ENCODE results near the gene PAX5. TPM values are rescaled to one million over a fixed set of nuclear protein-coding genes. Genes with fewer than 3 reads are reported as not detected.

PAX5 gene
- total and polyA plus RNA-seq, 2 donors (not counting 1 experiment from before 2014, with no cell fraction given) = not detected

- TF ChIP-seq EZH2 (IDR thresholded peaks at IDR 0.05; ENCODE audit: low read length, missing control alignments) (no peak), CTCF (conservative IDR thresholded peaks at IDR 0.05 in 1 of 2, IDR thresholded peaks at IDR 0.05 in 1 of 2; ENCODE audit: low read depth in 1 of 2, low read length in 2 of 2) (no peak)
- no peak overlapping the region for H3K27ac ChIP-seq (ENCODE audit: insufficient read depth, low read length)
- no peak overlapping the region for H3K4me2 ChIP-seq (ENCODE audit: extremely low read depth, insufficient read depth, low read length)
- H3K4me1 ChIP-seq (ENCODE audit: control insufficient read depth, extremely low read depth, insufficient read depth, low read length) = no peaks in the 10 kb centered on the region
- H3K9ac ChIP-seq (ENCODE audit: insufficient read depth, low read length) = no peak overlapping the region
- no peak overlapping the region for H2AFZ ChIP-seq (ENCODE audit: low read length)
- H3K36me3 ChIP-seq (ENCODE audit: control insufficient read depth, insufficient read depth, low read length) = no peaks in the 10 kb centered on the region
- H3K79me2 ChIP-seq (ENCODE audit: control insufficient read depth, insufficient read depth, low read length) = no peaks in the 10 kb centered on the region
- no peaks in the 10 kb centered on the region for H4K20me1 ChIP-seq (ENCODE audit: control insufficient read depth, extremely low read depth, insufficient read depth, low read length)
- no peak overlapping the region for H3K4me3 ChIP-seq (replicated peaks in 1 of 4; ENCODE audit: control extremely low read depth in 1 of 4, insufficient read depth in 1 of 4, low read depth in 3 of 4, low read length in 4 of 4)
- no peaks in the 10 kb centered on the region for H3K9me3 ChIP-seq (ENCODE audit: control insufficient read depth, insufficient read depth, low read depth, low read length)
- DNase-seq (ENCODE audit: low read depth in 2 of 2) = no peak
- H3K27me3 ChIP-seq (ENCODE audit: control insufficient read depth, insufficient read depth, low read length) = no peaks in the 10 kb centered on the region
Measured at GRCh38 chr9:36942891-36943290, 91.2 kb downstream of the PAX5 start.

GRCh38 chr9:36941441-36941840, 92.6 kb downstream of the PAX5 start:
- TF ChIP-seq CTCF (conservative IDR thresholded peaks at IDR 0.05 in 1 of 2, IDR thresholded peaks at IDR 0.05 in 1 of 2; ENCODE audit: low read depth in 1 of 2, low read length in 2 of 2) = no peak
- TF ChIP-seq EZH2 (IDR thresholded peaks at IDR 0.05; ENCODE audit: low read length, missing control alignments) = no peak
- no peaks in the 10 kb centered on the region for H4K20me1 ChIP-seq (ENCODE audit: control insufficient read depth, extremely low read depth, insufficient read depth, low read length)
- no peak overlapping the region for H3K4me3 ChIP-seq (replicated peaks in 1 of 4; ENCODE audit: control extremely low read depth in 1 of 4, insufficient read depth in 1 of 4, low read depth in 3 of 4, low read length in 4 of 4)
- no peaks in the 10 kb centered on the region for H3K9me3 ChIP-seq (ENCODE audit: control insufficient read depth, insufficient read depth, low read depth, low read length)
- H3K79me2 ChIP-seq (ENCODE audit: control insufficient read depth, insufficient read depth, low read length) = no peaks in the 10 kb centered on the region
- H3K9ac ChIP-seq (ENCODE audit: insufficient read depth, low read length) = no peak overlapping the region
- no peak overlapping the region for H3K4me2 ChIP-seq (ENCODE audit: extremely low read depth, insufficient read depth, low read length)
- no peaks in the 10 kb centered on the region for H3K4me1 ChIP-seq (ENCODE audit: control insufficient read depth, extremely low read depth, insufficient read depth, low read length)
- no peak for DNase-seq (ENCODE audit: low read depth in 2 of 2)
- no peak overlapping the region for H3K27ac ChIP-seq (ENCODE audit: insufficient read depth, low read length)
- no peak overlapping the region for H2AFZ ChIP-seq (ENCODE audit: low read length)
- H3K27me3 ChIP-seq (ENCODE audit: control insufficient read depth, insufficient read depth, low read length) = no peaks in the 10 kb centered on the region
- no peaks in the 10 kb centered on the region for H3K36me3 ChIP-seq (ENCODE audit: control insufficient read depth, insufficient read depth, low read length)

- H3K4me2 ChIP-seq (ENCODE audit: extremely low read depth, insufficient read depth, low read length) = no peak overlapping the region
- H3K9ac ChIP-seq (ENCODE audit: insufficient read depth, low read length) = no peak overlapping the region
- no peak overlapping the region for H2AFZ ChIP-seq (ENCODE audit: low read length)
- no peaks in the 10 kb centered on the region for H3K27me3 ChIP-seq (ENCODE audit: control insufficient read depth, insufficient read depth, low read length)
- H3K9me3 ChIP-seq (ENCODE audit: control insufficient read depth, insufficient read depth, low read depth, low read length) = no peaks in the 10 kb centered on the region
- no peak overlapping the region for H3K27ac ChIP-seq (ENCODE audit: insufficient read depth, low read length)
- H3K4me1 ChIP-seq (ENCODE audit: control insufficient read depth, extremely low read depth, insufficient read depth, low read length) = no peaks in the 10 kb centered on the region
- no peaks in the 10 kb centered on the region for H4K20me1 ChIP-seq (ENCODE audit: control insufficient read depth, extremely low read depth, insufficient read depth, low read length)
- H3K4me3 ChIP-seq (replicated peaks in 1 of 4; ENCODE audit: control extremely low read depth in 1 of 4, insufficient read depth in 1 of 4, low read depth in 3 of 4, low read length in 4 of 4) = no peak overlapping the region
- no peak for TF ChIP-seq EZH2 (IDR thresholded peaks at IDR 0.05; ENCODE audit: low read length, missing control alignments)
- TF ChIP-seq CTCF (conservative IDR thresholded peaks at IDR 0.05 in 1 of 2, IDR thresholded peaks at IDR 0.05 in 1 of 2; ENCODE audit: low read depth in 1 of 2, low read length in 2 of 2) = no peak
- H3K36me3 ChIP-seq (ENCODE audit: control insufficient read depth, insufficient read depth, low read length) = no peaks in the 10 kb centered on the region
- DNase-seq (ENCODE audit: low read depth in 2 of 2) = no peak
- no peaks in the 10 kb centered on the region for H3K79me2 ChIP-seq (ENCODE audit: control insufficient read depth, insufficient read depth, low read length)
Measured at GRCh38 chr9:36940881-36941280, 93.2 kb downstream of the PAX5 start.
